Astrocyte of the cerebellum (primary cell): ENCODE data around the gene PDZD2.

Experiments
- DNase-seq: peaks from one replicate; pipeline ENCODE4 v3.0.0-alpha.2; 2011; ENCODE audit warnings: low read depth
- H3K4me3 ChIP-seq: 2 replicates; pipeline ENCODE4 v1.5.1; 2011; ENCODE audit warnings: mild to moderate bottlenecking, low read depth, low read length, moderate library complexity
- in situ Hi-C: cut with HindIII; loops from 2 replicates; pipeline ENCODE4 v1.10.0; 2017; ENCODE audit warnings: low sequenced_read_pairs
- TF ChIP-seq, protein P1 (sequence below): IDR thresholded peaks from 2 replicates; pipeline ENCODE4 v1.5.1; 2012; ENCODE audit warnings: low read length, low read depth, moderate library complexity, mild to moderate bottlenecking; ENCODE audit errors: missing control alignments

PDZD2 gene

DNA sequence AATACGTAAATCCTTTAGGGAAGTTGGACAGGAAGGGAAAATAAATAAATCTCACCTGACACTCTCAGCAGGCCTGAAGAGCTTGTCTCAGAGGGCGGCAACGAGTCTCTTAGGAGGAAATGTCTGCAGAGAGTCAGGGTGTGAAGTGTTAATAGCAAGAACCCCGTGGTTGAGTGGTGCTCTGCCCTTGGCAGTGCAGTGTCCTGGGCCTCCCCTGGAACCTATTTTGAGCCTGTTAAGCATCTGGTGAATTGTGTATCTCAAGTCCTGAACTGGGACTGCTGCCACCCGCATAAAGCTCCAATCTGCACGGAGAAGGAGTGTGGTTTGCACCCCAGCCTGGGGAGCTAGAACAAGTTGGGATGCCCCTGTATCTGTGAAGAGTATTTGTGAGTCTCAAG lies 323.4 kb downstream of the PDZD2 start:
- in situ Hi-C loops: no loop called here
- TF ChIP-seq, protein P1, sequence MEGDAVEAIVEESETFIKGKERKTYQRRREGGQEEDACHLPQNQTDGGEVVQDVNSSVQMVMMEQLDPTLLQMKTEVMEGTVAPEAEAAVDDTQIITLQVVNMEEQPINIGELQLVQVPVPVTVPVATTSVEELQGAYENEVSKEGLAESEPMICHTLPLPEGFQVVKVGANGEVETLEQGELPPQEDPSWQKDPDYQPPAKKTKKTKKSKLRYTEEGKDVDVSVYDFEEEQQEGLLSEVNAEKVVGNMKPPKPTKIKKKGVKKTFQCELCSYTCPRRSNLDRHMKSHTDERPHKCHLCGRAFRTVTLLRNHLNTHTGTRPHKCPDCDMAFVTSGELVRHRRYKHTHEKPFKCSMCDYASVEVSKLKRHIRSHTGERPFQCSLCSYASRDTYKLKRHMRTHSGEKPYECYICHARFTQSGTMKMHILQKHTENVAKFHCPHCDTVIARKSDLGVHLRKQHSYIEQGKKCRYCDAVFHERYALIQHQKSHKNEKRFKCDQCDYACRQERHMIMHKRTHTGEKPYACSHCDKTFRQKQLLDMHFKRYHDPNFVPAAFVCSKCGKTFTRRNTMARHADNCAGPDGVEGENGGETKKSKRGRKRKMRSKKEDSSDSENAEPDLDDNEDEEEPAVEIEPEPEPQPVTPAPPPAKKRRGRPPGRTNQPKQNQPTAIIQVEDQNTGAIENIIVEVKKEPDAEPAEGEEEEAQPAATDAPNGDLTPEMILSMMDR: no peak
- DNase-seq: no peak
- no peak overlapping the region for H3K4me3 ChIP-seq

DNA sequence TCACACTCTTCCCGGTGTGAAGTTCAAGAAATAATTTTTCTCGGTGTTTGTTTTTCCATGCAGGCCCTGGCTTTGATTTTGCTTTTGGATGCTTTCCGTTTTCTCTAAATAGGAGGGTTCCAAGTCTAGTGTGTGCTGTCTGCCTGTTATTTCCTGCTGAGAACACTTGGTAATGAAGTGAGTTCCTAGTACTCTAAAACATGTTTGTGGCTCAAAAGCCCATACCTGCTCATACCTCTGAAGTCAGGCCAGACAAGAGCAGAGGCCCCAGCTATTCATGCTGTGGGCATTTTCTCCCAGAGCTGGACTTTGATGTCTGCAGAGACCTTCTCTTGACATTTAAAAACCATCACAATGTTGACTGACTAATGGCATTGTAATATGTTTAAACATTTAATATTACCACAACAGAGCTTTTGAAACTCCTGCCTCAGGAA lies 324.0 kb downstream of the PDZD2 start:
- no peak overlapping the region for H3K4me3 ChIP-seq
- peak; percentile 40 for DNase-seq
- in situ Hi-C loops: no loop called here
- TF ChIP-seq, protein P1: no peak

DNA sequence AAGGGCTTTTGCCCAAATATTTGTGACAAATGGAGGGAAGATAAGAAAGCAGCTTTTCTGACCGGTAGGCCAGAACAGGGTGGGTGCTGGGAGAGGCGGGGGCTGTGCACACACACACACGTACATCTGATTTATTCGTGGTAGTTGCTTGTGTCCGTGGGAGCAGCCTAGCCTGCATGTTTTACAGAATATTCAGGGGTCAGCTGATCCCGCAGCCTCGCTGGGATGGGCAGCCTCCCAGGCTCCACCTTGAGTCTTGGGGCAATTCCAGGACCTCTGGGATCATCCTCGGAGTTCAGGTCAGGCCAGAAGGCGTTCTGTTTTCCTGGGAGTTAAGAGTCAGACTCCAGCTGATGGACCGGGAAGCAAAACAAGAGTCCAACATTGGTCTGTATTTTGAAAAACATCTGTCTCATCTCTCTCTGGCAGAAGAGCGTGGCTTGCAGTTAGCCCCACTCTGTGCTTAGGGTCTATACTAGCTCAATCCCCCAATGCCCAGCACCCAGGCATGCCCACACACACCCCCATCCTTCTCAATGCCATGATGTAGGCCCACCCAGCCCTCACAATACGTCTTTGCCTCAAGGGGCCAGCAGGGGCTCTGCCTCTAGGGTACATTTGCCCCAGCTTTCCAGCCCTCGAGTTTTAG lies 324.6 kb downstream of the PDZD2 start:
- H3K4me3 ChIP-seq: no peak overlapping the region
- in situ Hi-C loops: no loop called here
- TF ChIP-seq, protein P1: no peak
- no peak for DNase-seq

DNA sequence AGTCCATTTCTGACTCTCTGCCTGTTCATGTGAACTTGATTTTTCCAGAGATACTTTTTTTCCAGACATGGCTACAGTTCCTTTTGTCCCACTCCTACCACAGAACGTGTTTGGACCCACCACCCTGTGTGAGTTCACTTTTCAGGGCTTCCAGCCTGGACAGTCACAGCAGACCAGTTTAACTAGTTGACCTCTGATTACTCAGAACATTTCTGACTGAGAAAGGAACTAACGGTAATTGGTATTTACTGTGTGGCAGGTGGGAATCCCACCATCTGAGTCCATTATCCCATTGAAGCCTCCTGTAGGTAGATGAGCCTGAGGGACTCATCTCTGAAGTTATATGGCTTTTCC lies 325.1 kb downstream of the PDZD2 start:
- H3K4me3 ChIP-seq: no peak overlapping the region
- in situ Hi-C loops: no loop called here
- TF ChIP-seq, protein P1: no peak
- no peak for DNase-seq

DNA sequence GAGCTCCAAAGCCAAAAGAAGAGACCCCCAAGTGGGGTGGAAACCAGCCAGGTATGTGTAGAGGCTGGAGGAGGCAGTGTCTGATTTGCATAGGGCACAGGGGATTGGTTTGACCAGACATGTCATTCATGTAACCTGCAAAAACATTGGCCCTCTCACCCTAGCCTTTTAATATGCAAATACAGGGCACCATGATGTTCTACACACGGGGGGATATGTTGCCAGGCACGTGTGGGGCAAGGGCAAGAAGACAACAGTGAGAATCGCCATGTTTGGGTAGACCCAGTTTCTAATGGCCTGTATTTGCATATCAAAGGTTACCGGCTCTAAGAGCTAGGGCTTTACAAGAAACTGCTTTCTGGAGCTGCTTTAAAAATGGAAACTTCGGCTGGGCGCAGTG lies 326.3 kb downstream of the PDZD2 start:
- H3K4me3 ChIP-seq: no peak overlapping the region
- in situ Hi-C loops: no loop called here
- no peak for DNase-seq
- TF ChIP-seq, protein P1: no peak

DNA sequence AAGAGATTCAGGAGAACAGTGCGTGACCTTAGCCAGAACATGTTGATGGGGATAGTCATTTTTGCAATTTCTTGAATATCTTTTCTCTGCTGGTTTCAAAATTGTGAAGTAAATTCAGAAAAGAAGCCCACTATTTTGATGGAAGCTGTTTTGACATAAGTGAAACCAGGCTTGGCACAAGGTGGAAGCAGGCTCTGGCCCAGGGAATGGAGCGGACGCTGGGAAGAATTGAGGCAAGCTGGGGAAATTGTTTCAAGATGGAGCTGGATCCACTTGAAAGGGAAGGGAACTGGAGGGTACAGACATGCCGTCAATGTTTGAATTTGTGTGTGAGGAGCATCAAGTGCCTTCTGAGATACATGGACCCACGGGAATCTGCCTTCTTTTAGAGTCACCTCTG lies 328.0 kb downstream of the PDZD2 start:
- no peak overlapping the region for H3K4me3 ChIP-seq
- no peak for DNase-seq
- TF ChIP-seq, protein P1: no peak
- in situ Hi-C loops: no loop called here

DNA sequence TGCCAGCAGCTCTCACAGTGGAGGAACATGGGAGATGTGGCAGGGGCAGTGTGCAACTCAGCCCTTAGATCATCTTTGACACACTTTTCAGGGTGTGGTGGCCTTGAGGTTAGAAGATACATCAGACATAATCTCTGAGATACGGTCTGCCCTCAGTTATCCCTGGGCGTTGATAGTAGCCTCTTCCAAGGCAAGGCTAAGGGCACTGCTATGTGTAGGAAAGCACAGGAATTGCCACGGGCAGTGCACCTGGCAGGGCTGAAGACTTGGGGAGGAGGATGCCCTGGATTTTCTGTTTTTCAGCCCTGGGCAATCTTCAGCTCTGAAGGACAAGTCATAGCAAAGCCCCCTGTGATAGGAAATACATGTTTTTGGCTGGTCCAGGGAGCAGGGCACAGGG lies 328.5 kb downstream of the PDZD2 start:
- no peak for DNase-seq
- in situ Hi-C loops: no loop called here
- no peak overlapping the region for H3K4me3 ChIP-seq
- TF ChIP-seq, protein P1: no peak
